Activated CD4-positive, CD25-positive, alpha-beta regulatory T cell (primary cell): ENCODE measurements around the gene PIP5K1B.
"Not testable (repeated sequence)": the region's sequence is repeated elsewhere in the genome, so short reads cannot be mapped to it uniquely, and the experiment has no call there.

Experiments used
- DNase-seq, 4 experiments: peaks; one replicate each; lab custom pipeline; 2025; lab: John Stamatoyannopoulos, UW

The PIP5K1B gene

DNA sequence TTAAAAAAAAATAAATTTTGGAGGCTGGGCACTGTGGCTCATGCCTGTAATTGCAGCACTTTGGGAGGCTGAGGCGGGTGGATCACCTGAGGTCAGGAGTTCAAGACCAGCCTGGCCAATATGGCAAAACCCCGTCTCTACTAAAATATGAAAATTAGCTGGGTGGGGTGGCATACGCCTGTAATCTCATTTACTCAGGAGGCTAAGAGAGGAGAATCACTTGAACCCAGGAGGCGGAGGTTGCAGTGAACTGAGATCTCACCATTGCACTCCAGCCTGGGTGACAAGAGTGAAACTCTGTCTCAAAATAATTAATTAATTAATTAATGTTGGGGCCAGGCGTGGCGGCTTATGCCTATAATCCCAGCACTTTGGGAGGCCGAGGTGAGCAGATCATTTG lies 281.9 kb downstream of the PIP5K1B start:
- DNase-seq, result not testable (repeated sequence)

DNA sequence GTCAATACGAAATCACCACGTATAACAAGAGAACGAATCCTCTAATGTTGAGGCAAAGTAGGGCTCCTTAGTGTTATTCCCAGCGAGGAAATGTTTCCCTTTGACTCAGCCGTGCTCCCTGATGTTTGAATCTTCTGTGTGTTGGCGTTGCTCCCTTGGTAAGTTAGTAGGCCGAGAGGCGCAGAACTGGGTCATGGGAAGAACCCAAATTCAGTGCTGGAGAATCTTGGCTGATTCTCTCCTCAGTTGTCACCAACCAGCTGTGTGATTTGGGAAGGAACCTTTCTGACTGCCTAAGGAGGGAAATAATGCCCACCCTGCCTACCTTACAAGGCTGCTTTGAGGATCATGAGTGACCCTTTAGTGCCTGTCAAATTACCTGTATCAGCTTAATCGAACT lies 286.4 kb downstream of the PIP5K1B start:
- no peak for DNase-seq

DNA sequence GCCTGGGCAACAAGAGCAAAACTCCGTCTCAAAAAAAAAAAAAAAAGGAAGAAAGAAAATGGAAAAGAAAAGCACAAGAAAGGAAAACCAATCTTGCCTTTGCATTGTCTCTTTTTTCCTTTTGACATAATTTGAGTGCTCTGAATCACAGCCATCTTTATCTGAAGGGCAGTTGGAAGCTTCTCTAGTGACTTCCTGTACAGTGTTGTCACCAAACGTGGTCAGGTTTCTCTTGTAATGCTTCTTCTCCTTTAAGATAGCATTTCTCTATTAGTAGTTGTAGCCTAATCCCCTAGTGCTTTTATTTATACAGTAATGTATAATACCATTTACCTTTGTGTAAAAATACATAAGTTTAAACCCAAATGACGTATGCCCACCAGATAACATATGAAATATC lies 290.7 kb downstream of the PIP5K1B start:
- DNase-seq, result no peak

DNA sequence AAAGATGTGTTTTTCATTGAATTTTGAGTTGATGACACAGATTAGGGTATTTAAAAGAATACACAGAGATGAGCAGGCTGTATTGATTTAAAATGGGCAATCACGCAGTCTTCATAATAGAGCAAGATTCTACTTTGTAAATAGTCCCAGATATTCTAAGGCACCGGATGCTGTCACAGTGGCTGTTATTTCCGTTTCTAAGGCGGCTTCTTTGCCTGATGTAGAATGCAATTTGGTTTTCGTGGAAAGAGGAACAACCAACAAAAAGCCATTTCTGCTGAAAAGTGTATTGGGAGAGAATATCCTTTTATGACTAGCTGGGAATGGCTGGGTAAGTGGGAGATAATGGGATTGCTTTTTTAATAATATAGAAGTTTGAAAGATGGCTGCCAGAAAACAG lies 291.4 kb downstream of the PIP5K1B start:
- DNase-seq, result no peak

DNA sequence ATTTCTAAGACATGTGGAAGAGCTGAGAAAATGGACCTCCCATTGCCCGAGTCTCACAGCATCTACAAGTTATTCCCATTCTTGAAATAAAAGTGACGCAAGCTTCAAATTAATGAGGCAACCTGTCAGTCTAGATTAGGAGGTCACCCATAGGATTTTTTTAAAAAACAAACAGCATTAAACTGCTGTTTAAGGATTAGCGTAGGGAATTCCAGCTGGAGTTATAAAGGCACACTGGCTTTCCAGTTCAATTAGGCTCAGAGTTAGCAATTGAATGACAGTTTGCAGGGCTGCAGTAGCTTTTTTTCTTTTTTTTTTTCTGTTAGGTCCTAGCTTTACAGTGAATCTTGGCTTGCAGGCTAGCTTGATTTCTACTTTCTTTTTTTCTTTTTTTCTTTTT lies 292.6 kb downstream of the PIP5K1B start:
- no peak for DNase-seq

DNA sequence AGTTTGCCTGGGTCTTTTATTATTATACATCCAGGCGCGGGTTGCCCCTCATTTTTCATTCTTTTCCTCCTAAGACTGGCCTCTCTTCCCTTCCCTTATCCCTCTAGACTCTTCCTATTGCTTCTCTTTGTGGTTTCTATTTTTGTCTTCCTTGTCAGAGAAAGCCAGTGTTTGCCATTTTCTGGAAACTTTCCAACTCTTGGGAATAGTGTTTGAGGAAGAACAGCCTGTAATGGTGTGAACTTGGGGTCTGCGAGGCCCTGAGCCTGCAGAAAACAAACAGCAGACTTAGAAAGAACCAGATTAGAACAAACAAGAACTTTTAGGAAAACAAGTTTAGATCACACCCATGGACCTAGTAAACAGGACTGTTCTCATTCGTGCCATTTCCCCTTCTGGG lies 293.3 kb downstream of the PIP5K1B start:
- no peak for DNase-seq

DNA sequence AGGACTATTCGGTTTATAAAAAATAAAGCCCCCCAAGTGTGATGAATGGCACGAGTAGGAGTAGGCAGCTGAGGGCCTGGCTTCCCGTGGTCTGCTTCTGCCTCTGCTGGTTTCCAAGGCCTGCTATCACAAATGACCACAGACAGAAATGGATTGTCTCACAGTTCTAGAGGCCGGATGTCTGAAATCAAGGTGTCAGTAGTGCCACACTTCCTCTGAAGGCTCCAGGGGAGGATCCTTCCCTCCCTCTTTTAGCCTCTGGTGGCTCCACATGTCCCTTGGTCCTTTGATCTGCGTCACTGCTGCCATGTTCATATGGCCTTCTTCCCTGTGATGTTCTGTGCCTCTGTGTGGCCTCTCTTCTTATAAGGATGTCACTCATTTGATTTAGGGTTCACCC lies 293.8 kb downstream of the PIP5K1B start:
- DNase-seq, result no peak

DNA sequence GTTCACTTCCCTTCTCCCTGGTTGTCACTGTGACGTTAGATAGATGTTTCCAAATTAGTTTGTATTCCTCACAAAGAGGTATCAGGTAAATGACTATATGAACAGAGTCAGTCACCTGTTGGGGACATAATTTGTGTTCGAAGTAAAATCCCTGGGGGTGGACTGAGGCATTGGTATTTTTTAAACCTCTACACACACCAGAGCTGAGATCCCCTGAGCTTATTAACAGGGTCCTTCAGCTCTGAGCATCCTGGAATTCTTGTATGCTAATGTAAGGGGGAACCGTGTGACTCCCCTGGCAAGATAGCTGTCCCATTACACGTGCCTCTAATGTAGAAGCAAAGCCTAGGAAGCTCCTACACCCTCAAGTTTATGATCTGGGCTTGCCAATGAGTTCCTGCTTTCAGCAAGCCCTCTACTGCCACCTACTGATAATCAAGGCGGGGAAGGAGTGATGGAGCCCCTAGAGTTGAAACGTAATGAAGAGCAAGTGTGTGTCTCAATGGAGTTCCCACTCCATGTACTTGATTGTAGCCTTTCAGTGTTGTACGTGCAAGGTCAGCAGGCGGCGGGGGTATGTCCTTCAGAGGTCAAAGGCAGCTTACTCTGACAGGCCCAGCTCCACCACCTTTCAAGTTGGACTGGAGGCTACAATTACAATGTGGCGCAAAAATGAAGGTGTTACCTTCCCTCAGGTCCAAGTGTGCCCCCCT lies 294.5 kb downstream of the PIP5K1B start:
- DNase-seq, result peak; percentile 14 to 28 (median 26)

DNA sequence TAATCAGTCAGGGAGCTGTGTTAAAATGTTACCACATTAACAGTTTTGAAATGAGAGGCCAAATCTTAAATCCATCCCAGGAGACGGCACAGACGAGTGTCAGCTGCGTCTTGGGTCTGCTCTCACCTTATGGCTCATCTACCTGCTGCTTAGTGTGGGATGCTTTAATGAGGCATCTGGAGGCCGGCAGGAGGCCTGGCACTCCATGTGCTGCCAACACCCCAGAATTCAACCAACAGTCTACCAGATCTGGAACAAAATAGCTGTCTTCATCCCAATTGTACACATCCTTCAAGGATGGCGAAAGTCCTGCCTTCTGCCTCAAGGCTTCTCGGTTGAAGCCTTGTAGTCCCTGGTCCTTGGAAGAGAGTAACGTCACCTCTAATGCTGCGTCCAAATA lies 296.9 kb downstream of the PIP5K1B start:
- DNase-seq, result no peak

DNA sequence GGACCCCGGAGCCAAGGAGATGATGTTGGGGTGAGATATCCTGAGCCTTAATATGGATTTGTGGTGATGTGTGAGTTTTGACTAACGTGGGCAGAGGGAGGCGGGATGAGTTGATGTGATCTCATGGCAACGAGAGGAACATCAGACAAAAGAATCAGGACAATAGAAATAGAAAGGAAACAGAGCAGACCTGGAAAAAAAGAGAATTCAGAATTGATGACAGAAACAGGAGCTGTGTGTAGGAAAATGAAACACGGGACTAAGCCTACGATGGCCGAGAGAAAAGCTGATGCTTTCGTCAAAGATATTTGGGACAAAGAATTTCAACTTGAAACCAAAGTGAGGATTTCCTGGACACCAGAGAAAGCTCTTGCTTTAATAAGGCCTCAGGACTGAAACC lies 298.0 kb downstream of the PIP5K1B start:
- DNase-seq, result no peak

DNA sequence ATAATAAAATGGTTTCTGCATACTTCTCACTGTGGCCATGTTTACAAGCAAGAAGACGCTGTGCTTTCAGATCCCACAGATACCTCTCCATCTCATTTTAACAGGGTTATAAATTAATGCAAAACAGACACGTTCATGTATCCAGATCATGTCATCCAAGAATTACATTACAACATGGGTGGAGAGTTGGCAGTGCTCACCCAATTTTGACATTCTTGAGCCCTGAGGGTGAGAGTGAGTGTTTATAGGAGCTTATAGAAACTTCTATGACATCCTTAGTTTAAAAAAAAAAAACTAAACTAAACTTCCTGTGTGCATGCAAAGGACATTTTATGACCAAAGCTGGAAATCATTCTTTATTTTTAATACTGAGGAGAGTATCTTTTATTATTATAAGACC lies 299.8 kb downstream of the PIP5K1B start:
- no peak for DNase-seq

DNA sequence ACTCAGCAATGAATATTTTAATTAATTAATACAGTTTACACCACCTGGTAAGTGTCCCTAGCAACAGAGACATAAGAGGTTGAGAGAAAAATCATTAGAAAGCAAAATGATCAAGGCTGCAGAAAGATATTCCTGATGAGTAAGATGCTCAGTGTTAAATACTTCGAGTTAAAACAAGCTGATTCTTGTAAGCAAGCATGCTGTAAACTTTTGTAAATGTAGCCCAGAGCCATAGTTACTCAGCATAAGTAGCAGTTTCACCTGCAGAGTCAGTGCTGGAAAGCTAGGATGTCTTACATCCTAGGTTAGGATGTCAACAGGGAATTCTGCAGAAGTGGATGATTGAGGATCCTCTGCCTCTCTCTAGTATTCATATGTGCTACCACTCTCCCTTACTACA lies 304.7 kb downstream of the PIP5K1B start:
- no peak for DNase-seq

DNA sequence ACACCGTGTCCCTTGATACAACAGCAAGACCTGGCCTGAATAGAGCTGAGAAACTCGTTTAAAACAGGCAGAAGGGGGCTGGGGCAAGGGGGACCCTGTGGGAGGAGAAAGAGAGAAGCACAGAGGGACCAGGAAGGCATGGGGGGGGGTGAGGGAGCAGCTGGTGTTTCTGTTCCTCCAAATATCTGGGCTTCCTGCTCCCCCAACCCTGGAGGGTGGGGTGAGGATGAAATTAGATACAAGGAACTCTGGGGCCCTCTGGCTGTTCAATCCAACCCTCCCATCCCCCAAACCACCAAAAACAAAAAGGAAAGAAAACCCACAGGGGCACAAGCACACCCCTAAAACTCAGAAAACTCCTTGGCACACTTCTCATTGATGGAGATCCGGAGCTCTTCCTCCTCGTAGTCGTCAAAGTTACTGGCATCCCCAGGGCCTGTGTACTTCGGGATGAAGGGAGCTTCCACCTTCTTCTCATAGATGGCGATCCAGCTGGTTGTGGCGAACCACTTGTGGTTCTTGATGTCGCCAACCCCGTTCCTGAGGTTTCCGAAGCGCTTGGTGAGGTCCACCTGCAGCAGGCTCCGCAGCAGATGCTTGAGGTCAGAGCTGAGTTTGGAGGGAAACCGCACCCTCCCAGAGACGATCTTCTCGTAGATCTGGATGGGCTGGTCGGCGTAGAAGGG lies 307.8 kb downstream of the PIP5K1B start:
- DNase-seq, result no peak

DNA sequence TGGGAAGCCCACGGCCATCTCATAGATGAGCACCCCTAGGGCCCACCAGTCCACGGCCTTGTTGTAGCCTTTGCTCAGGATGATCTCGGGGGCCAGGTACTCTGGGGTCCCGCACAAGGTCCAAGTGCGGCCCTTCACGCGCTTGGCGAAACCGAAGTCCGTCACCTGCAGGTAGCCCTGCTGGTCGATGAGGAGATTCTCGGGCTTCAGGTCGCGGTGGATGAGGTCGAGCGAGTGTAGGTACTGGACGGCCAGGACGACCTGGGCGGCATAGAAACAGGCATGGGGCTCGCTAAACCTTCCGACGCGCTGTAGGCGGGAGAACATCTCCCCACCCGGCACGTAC lies 308.3 kb downstream of the PIP5K1B start:
- no peak for DNase-seq

DNA sequence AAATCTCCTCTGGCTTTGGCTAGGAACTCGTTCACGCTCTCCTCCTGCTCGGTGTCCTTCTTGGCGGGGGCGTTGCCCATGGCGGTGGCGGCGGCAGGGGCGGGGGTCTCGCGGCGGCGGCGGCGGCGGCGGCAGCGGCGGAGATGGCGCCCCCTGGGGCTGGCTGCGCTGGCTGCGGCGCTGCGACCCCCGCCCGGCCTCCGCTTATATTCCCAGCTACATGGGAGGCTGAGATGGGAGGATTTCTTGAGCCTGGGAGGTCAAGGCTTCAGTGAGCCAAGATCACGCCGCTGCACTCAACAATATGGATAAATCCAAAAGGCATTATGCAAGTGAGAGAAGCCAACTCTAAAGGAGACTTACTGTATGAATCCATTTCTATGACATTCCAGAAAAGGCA lies 309.0 kb downstream of the PIP5K1B start, which contains the start of gene PRKACG:
Gene PRKACG (minus strand): TSS at position 101 of the 400 bp plus-strand sequence. CDS start 21 bp downstream, at position 80.
- no peak for DNase-seq

DNA sequence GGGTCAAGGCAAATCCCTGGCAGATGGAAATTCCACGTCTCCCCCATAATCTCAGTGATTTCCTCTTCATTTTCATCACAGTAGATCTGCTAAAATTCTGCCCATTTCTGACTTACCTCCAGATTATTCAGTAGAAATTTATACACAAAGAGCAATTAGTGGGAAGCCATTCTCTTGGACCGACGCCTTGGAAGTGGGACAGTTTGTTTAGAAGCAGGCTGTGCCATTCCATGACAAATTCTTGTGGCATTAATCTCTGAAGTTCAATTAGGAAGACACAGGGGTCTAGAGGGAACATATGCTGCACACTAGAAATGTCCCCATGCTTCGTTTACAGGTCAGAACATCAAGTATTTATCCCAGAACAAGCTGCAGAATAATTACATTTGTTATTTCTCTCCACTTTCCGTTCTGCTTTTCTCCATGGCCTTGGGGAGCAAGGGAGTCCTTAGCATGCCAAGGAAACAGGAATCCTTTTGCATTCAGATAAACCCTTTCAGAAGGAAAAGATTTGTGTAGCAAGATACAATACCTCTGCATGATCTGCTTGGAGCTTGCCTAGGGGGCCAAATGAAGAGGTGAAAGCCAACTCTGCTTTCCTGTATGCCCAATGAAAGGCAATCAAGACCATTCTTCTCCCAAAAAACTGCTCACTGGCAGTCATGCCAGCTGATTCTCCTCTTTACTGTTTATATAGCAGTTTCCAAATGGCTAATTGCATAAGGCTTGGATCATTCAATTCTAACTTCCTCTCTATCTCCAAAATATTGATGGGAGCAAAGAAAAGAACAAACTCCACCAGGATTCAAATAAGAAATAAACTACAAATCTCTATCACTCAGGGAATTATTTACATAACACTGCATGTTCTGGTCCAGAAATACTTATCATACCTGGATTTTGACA lies 311.4 kb downstream of the PIP5K1B start:
- no peak for DNase-seq

DNA sequence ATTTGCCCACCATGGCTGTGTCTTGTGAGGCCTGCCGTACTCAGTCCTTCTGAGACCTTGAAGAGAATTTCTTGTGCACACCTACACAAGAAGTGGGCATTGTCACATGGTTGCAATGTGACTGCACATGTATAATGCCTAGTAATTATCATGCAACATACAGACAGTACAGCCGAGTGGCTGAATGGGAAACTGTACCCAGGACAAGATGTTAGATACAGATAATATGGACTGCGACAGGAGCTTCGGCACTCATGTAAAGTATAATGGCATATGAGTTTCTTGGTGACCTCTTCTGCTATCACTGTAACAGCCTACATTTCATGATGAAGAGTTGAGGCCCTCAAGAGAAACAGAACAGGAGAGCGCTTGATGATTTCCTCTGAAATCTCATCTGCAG lies 313.7 kb downstream of the PIP5K1B start:
- DNase-seq, result no peak

DNA sequence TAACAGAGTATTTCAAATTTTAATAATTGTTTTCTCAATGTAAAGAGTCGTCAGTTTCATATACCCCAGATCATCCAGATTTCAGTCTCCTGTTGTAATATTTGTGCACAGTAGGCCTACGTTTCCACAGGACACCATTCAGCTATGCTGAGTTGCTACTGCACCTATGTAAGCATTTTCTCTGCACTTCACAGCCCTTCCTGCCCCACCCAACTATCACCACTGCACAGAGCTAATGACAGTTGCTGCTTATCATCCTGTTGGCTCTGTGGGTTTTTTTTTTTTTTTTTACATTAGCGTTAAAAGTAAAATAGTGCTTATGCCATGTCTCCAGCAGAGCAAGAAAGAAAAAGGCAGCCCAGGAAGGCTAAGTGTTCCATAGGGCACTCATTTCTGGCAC lies 314.8 kb downstream of the PIP5K1B start:
- peak in 2 of 4 experiments; percentile 14 to 32 for DNase-seq

DNA sequence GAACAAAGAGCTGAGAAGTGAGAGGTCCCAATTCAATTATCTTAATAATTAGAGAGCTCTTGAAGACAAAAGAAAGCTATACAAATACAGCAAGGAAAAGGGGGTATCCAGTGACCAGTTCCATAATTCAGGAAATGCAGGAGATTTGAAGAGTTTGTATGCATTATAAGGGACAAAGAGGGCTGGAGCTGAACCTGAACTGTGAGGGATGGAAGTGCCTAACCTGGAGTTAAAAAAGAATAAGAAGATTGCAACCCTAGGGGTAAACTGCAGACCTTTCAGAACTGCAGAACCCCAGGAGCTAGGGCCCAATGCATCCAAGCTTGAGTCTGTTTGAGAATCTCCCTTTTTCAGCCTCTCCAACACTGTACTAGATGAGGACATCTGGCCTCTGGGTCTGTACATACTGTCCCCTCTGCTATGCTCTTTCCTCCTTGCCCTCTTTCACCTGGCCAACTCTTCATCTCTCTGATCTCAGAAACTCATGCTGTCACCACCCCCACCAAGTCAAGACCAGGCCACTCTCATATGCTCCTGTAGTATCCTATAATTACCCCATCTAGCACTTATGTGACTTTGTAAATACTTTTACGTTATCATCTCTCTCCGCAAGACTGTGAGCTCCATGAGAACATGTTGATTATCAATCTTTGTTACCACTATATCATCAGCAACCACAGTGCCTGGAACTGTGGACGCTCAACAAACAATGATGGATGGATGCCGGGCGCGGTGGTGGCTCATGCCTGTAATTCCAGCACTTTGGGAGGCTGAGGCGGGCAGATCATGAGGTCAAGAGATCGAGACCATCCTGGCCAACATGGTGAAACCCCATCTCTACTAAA lies 315.5 kb downstream of the PIP5K1B start:
- DNase-seq, result no peak

DNA sequence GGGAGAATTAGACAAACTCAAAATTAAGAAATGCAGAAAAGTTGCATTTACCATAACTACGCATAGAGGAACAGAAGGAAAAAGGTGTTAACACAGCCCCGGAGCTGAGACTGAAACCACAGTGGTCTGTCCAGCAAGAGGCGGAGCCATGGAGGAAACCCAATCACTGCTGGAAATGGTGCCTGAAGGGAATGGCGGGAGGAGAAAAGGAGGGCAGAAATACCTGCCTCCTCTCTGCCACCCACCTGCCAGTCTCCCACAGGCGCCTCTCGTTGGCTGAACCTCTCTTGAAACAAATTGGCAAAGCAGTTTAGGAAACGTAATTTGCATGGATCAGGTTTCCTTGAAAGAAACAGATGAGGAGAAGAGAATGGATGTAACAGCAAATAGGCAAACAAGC lies 318.6 kb downstream of the PIP5K1B start:
- no peak for DNase-seq

DNA sequence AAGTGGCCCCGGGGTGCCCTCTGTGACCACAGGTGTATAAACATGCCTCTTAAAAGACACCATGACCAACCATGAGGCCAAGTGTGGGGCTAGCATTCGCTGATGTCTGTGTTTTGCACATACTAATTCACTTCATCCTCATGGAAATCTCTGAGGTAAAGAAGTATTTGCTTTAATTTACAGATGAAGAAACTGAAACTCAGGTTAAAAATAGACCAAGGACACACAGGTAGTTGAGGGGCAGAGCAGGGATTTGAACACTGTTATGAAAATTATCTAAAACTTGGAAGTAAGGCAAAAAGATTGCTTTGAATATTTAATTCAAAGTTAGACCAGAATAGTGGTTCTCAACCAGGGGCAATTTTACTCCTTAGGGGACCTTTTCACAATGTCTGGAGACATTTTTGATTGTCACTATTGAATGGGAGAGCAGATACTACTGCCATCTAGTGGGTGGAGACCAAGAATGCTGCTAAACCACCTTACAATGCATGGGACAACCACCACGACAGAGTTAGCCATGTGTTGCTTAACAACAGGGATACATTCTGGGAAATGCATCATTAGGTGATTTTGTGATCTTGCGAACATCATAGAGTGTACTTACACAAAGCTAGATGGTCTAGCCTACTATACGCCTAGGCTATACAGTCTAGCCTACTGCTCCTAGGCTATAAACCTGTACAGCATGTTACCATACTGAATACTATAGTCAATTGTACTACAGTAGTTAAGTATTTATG lies 322.5 kb downstream of the PIP5K1B start:
- DNase-seq, result no peak
